Measurements from ENCODE around the gene EXOC8.

Gene EXOC8, protein sequence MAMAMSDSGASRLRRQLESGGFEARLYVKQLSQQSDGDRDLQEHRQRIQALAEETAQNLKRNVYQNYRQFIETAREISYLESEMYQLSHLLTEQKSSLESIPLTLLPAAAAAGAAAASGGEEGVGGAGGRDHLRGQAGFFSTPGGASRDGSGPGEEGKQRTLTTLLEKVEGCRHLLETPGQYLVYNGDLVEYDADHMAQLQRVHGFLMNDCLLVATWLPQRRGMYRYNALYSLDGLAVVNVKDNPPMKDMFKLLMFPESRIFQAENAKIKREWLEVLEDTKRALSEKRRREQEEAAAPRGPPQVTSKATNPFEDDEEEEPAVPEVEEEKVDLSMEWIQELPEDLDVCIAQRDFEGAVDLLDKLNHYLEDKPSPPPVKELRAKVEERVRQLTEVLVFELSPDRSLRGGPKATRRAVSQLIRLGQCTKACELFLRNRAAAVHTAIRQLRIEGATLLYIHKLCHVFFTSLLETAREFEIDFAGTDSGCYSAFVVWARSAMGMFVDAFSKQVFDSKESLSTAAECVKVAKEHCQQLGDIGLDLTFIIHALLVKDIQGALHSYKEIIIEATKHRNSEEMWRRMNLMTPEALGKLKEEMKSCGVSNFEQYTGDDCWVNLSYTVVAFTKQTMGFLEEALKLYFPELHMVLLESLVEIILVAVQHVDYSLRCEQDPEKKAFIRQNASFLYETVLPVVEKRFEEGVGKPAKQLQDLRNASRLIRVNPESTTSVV

DNA sequence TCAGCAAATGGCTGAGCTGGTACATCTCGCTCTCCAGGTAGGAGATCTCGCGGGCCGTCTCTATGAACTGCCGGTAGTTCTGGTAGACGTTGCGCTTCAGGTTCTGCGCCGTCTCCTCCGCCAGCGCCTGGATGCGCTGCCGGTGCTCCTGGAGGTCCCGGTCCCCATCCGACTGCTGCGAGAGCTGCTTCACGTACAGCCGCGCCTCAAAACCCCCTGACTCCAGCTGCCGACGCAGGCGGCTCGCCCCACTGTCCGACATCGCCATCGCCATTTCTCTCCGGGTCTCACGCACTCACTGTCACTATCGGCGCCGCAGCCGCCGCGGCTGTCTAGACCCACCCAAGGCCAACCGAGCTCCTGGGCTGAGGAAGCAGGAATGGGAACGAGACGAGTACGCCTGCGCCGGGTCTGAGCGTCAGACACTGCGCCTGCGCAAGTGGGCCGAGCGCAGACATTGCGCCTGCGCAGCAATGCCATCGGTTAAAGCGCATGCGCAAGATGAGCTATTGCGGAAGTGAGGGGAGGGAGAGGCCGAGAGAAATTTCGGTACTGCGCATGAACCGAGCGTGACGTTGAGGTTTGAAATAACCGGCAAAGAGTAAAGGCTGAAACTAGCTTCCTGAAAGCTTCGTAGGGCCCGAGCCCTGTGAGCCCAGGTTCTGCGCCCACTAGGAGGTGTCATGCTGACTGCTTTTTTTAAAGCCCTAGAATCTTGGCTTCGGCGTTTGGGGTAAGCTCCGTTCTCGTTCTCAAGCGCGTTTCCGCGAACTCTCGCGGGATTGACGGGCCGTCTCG is at the start of gene EXOC8:
Gene EXOC8 (minus strand): TSS at position 381 of the 798 bp plus-strand sequence. CDS start 107 bp downstream, at position 274.
- DNase-seq, result peak; percentile 98

DNA sequence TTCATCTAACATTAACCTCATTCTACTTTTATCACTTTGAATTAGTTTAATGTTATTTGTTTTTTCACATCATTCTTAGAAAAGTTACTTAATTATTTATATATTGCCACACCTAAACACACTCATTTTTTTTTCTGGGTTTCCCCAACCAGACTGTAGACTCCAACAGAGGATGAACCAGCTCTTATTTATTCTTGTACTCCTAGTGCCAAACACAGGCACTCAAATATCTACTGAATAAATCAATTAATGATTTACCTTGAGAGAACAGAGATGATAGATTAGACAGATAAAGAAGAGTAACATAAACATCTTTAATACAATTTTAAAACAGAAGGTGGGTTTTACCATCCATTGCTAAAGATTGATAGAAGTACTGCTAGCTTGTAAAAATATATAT is 48.8 kb upstream of the EXOC8 start:
- DNase-seq, result no peak

DNA sequence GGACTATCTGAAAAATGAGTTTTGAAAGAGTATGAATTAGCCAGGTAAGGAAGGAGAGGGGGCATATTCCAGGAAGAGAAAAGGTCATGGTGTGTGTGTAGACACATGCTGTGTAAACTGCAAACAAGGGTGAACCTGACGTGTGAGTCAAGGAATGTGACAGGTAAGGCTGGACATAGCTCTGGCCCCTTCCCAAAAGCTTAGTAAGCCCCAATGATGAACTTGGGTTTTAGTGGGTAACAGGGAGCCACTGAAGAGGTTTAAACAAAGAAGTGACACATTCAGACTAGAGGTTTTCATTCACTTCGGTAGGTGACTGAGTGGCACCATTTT is 47.7 kb upstream of the EXOC8 start:
- no peak for DNase-seq

DNA sequence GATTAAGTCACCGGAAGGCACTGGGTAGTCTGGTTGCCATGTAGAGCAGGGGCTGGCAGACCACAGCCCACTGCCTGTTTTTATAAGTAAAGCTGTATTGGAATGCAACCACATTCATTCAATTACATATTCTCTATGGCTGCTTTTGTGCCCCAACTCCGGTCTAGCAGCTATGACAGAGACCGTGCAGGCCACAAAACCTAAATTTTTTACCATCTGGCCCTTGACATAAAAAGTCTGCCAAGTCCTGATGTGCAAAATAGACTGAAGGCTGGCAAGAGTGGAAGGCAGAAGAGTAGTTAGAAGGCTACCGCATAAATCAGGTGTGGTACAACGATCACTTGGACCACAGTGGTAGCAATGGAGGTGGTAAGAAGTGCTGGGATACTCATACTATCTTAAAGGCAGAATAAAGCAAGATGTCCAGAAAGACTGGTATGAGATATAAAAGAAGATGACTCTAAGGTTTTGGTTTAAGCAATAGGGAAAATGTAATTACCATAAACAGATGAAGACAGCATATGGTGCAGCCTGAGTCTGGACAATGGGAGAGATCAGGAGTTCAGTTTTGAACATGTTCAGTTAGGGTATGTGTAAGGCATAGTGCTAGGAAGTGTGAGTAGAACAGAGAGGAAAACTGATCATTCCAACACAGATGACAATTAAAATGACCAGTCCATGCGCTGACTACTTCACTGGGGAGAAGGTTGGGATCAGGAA is 47.2 kb upstream of the EXOC8 start:
- no peak for DNase-seq

DNA sequence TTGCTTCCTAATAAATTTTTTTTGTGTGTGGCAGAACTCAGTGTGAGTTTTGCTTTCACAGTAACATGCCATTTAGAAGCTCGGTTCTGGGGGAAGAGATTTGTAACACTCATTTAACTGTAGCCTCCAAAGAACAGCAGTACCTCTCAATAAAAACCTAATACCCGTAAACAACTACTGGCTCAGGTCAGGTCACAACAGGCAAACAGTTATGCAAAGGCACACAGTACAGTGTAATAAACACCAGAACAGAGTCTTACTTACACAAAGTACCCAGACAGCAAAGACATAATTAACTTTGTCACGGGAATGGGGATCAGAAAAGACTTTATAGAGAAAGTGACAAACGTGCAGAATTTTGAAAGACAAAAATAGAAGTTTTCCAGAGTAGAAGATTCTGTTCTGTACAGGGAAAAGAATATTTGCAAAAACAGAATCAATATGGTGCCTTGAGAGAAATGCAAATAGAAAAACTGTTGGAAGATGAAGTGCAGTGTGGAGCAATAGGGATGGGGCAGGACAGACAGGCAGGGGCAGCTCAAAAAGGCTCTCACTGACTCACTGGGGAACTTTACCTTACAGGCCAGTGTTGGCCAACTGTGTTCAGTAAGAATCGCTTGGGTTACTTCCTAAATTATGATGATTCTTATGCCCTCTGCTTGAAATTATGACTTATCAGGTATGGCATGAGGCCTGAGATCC is 45.7 kb upstream of the EXOC8 start:
- no peak for DNase-seq

DNA sequence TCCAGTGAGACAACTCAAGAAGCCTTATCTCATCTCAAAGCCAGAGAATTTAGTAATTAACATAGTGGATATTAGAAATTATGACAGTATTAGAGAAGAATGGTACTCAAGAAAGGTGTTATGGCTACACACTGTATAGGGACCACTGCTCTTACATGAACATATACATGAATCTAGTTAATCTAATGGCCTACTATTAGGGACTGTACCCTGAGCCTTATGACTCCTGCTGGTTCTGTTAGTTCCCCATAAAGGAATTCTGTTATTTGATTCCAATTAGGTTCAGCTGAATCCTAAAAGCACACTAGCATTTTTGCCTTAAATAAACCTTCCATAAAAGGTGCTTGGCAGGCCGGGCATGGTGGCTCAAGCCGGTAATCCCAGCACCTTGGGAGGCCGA is 44.8 kb upstream of the EXOC8 start:
- DNase-seq, result no peak

DNA sequence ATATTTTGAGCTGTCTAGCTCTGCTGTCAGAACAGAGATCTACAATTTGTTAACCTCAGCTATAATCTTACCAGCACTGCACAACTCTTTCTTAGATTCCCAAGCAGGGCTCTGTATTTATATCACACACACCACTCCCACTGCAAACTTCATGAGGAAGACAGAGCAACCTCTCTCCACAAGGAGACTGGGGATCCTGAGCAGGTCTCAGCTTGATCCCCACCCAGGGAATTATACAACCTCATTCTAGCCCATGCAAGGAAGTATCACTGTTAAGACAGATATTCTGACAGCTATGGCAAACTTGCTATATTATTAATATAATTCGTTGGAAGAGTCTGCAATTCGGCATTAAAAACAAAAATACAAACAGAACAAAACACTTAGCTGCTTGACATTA is 44.1 kb upstream of the EXOC8 start:
- no peak for DNase-seq

DNA sequence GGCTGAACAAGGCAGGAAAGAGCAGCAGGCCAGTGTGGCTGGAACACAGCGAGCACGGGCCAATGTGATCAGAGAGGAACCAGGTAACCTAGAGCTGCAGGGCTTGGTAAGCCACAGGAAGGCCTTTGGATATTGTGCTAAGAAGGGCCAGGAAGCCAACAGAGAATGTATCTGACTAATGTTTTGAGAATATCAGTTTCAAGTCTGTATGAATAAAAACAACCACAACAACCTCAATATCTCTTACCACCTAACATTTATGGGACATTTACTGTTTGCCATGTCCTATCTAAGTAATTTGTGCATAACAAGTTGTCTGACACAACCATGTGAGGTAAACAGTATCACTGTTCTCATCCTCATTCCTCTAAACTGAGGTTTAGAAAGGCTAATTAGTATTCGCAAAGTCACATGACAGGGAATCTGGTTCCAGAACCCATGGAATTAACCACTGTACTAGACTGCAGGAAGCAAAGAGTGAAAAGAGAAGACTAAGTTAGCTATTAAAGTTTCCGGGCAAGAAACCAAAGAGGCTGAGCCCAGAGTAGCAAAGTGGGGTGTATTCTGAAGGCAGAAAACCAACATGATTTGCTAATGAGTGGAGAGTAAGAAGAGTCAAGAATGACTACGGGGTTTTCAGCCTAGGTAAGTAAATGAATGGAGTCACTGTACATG is 39.4 kb upstream of the EXOC8 start:
- DNase-seq, result no peak

DNA sequence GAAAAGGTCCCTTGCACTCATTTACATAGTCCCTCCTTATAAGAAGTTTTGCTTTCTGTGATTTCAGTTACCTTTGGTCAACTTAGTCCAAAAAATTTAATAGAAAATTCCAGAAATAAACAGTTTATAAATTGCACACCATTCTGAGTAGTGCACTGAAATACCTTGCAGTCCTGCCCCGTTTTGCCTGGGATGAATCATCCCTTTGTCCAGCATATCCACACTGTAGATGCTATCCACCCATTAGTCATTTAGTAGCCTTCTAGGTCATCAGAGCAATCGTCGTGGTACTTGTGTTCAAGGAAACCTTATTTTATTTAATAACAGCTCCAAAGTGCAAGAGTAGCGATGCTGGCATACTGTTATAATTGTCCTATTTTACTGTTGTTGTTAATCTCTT is 38.4 kb upstream of the EXOC8 start:
- DNase-seq, result no peak

DNA sequence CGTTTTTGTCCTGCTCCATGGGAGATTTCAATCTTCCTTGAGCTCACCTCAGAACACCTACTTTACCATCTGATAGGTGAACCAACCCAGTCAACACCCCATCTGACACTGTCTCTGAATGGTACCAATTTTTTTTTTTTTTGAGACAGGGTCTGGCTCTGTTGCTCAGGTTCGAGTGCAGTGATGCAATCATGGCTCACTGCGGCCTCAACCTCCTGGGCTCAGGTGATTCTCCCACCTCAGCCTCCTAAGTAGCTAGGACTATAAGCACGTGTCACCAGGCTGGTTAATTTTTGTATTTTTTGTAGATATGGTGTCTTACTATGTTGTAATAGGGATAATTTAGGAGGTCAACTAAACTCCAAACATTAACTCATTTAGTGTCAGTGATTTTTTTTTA is 36.7 kb upstream of the EXOC8 start:
- DNase-seq, result no peak

DNA sequence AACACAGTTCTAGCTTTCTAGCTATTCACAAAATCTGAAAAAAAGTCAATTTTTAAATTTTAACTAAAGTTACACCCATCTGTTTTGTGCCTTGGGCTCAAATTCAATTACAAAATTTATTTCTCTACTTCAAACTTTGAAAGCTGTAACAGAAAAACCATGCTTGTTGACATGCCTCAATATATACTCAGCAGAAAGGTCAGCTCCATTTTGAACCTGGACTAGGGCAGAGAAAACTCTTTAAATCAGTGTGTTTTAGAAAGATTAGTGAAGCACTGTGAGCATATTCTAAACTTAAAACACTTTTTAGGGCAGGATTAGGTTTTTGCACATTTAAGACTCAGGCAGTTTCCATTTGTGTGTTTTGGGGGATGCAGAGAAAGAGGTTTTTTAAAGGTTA is 34.8 kb upstream of the EXOC8 start:
- DNase-seq, result no peak

DNA sequence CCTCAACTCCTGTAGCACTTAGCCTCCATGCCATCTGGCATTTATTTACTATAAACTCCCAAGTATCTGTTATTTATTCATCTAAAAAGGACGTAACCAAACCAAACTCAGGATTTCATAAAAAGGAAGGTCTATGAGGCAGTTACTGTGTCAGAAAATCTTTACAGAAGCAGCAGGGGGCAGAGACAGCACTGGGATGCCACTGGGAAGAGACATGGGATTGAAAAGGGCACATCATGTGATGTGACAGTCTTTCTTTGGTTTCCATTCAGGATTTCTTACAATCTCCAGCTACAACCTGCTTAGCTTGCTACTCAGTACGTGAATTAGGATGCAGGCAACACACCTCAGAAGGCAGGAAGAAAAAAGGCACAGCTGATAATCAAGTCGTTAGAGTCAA is 31.6 kb upstream of the EXOC8 start:
- no peak for DNase-seq

DNA sequence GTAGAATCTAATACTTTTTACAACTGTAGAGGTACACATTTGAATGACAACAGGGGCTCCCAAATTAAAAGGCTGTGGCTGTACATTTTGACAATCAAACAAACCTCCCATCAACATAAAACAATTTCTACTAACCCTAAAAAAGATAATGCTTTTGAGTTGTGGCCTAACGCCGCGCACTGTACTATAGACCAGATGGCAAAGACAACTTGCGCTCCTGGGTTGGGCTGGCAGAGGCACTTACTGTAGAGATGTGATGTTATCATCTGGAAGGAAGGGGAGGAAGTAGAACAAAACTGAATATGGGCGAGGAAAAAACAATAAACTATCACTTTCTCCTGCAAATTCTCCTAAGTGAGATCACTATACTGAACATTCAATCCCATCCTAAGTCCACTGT is 26.5 kb upstream of the EXOC8 start:
- DNase-seq, result no peak

DNA sequence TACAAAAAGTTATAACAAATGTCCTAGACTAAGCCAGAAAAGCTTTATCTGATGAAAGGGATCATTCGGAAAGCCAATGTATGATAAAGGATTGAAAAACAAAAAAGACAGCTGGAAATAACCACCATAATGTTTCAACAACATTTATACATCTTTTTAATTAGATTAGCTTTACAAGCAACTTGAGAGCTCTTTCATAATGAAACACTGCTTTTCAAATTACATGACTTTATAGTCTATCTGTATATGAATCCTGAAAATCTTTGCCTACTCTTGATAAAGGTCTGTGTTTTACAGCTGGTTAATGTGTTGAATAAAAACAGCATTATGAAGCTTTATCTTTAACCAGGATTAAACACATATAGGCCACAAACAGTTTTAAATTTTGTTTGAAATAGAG is 26.0 kb upstream of the EXOC8 start:
- DNase-seq, result no peak

DNA sequence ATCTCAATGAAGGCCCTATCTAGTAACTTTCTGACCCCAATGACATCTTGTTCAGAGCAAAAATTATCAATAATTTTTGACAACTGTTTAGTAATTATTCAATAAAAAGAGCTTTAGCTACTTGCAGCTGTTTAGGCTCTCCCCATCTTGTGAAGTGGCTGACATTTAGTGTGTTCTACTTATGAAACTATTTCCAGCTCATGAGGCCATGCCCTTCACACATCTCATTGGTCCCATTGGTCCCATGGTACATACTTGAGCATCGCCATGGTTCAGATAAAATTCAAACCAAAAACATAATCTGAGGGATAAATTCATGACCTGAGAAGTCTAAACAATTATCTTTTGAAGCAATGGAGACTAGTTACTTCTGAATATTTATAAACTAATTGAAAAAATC is 24.7 kb upstream of the EXOC8 start:
- no peak for DNase-seq

DNA sequence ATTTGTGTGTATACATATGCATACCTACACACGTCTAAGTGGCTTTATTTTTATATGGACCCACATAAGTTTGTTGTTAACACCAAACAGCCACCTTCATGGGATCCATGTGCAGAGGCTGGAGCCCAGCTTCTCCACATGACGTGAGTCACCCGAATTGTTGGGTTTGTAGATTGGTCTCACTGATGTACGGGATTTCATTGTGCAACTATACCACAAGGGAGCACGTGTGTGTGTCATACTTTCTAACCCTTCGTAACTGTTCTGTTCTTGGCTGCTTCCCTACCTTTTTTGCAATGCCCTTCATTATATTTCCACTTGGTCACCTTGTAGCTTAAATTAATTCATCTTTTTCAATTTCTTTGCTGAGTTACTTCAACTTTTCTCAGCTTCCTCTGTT is 21.5 kb upstream of the EXOC8 start:
- DNase-seq, result no peak

DNA sequence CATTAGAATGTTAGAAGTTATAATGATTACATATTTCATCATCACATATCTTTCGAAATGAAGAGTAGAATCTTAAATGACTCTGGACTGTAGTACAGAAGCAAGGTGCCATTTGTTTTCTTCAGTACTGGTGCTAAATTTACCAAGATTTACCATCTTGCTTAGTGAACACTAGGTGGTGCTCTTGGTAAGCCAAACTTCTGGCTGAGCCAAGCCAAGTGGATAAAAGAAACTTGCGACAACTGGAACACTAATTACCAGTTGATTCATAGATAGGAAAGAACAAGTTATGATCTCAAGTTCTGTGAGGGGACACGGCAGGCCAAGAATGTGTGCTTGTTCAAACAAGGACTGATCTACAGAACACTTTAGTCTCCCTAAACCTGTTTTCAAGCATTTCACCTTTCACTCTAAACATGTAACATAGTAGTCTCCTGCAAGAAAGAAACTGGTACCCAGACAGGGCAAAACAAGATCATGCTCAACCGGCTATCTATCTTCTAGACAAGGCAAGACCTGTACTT is 20.2 kb upstream of the EXOC8 start:
- DNase-seq, result peak; percentile 72

DNA sequence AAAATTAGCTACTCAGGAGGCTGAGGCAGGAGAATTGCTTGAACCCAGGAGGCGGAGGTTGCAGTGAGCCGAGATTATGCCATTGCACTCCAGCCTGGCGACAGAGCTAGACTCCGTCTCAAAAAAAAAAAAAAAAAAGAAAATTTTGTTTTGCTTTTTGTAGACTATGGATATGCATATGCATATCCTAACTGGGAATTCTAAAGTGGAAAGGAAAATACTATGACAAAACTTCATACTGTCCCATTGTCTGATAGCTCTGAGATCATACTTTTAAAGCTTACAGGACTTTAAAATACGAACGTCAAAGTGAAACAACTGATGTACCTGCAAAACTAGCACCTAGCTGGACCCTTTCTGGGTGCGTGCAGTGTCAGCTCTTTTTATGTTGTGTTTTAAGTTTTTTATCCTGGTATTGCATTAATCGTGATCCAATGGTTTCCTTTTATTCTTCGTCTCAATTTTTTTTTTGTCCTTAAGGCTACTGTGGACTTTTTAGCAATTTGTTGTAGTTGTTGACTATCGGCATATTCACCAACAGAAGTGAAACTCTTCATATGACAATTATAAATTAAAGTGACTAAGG is 19.6 kb upstream of the EXOC8 start:
- no peak for DNase-seq

DNA sequence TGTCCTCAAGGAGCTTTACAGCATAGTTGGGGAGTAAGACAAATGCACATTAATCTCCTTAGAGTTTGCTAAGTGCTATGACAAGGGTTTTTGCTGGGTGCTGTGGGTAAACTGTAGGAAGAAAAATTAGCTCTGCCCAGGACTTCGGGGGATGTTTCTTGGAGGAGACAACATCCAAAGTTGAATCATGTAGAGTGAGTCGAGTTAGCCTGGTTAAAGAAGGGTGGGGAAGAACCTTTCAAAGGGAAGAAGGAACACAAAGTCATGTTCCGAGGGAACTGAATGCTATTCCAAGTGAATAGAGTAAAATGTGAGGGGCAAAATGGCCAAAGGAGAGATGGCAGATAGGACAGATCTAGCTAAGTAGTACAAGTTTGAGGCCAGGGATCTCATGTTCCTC is 17.5 kb upstream of the EXOC8 start:
- no peak for DNase-seq

DNA sequence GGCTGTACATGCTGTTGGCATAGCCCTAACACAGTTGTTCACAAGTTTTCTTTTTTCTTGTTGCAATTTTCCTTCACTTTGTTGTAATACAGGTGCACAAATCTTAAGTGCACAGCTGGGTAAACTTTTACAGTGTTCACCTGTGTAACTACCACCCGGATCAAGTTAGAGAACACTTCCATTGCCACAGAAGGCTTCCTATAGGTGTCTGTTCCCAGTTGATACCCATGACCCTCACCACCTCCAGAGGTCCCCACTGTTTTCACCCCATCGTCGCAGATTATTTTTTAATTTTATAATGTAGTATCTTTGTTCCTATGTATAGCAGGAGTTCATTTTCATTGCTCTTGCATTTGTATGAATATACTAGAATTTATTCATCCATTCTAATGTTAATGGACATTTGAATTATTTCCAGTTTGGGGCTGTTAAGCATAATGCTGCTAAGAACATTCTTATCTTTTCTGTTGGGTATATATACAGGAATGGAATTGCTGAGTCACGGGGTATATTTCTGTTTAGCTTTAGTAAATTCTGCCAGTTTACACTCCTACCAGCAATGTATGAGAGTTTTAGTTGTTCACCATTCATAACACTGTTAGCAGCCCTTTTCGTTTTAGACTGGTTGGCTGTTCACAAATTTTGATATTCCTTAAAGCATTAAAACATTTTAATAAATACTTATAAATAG is 16.8 kb upstream of the EXOC8 start:
- DNase-seq, result no peak

DNA sequence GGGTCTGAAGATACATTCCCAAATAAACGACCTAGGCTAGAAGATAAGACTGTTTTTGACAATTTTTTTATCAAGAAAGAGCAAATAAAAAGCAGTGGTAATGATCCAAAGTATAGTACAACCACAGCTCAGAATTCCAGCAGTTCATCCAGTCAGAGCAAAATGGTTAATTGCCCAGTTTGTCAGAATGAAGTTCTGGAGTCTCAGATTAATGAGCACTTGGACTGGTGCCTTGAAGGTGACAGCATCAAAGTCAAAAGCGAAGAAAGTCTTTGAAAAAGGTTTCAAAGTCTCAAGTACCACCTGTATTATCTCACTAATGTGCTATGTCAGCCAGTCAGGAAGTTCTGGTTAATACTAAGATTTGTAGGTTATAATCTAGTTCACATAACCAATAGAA is 15.4 kb upstream of the EXOC8 start:
- no peak for DNase-seq

Data from DMS79 treated with DMSO at 0.1 percent for 48 hours (cell line).